Ascending aorta (tissue), 2 donors: Measurements from ENCODE around the gene SPIRE2. TPM values are rescaled to one million over a fixed set of nuclear protein-coding genes. Genes with fewer than 3 reads are reported as not detected.

ENCODE experiments used
- DNase-seq, 2 donors: peaks; one replicate each; pipeline ENCODE4 v3.0.0-alpha.2; 2019; ENCODE audit warnings: low spot score in 2 of 2
- H3K27ac ChIP-seq, 2 donors: fragments of 200-600 bp; sonication (generic); one replicate each; pipeline ENCODE4 v1.5.1; 2016 to 2017; ENCODE audit warnings: mild to moderate bottlenecking in 1 of 2
- H3K27me3 ChIP-seq: fragments of 200-600 bp; sonication (generic); one replicate; pipeline ENCODE4 v1.5.1; 2017
- H3K36me3 ChIP-seq, 2 donors: fragments of 200-600 bp; sonication (generic); one replicate each; pipeline ENCODE4 v1.5.1; 2016
- H3K4me1 ChIP-seq, 2 donors: fragments of 200-600 bp; sonication (generic); one replicate each; pipeline ENCODE4 v1.5.1; 2016 to 2017; ENCODE audit warnings: mild to moderate bottlenecking in 1 of 2
- H3K4me3 ChIP-seq, 2 donors: fragments of 200-600 bp; sonication (generic); one replicate each; pipeline ENCODE4 v1.5.1; 2016 to 2017; ENCODE audit warnings: mild to moderate bottlenecking in 1 of 2
- H3K9me3 ChIP-seq, 2 donors: fragments of 200-600 bp; sonication (generic); one replicate each; pipeline ENCODE4 v1.5.1; 2016
- intact Hi-C: fragments of 100-400 bp; cut with DNase I; formaldehyde crosslinking; loops from one replicate; pipeline ENCODE4 v1.15.1; 2023
- total RNA-seq: library from RNA; depleted of rRNA; stranded (reverse); fragments of >200 nt; gene quantifications from one replicate; pipeline ENCODE4 v1.1.0, GENCODE V29; 2016
- TF ChIP-seq, protein P1 (sequence below), 3 experiments: fragments of 200-600 bp in 2 of 3; fragments of 450-650 bp in 1 of 3; sonication (generic) in 2 of 3; IDR thresholded peaks; one replicate each; pipeline ENCODE4 v1.5.1; 2016 to 2019; ENCODE audit warnings: antibody characterized with exemption in 3 of 3, mild to moderate bottlenecking in 1 of 3, moderate library complexity in 1 of 3

The SPIRE2 gene
- total RNA-seq, 1 donor from 2014 or later: not detected

DNA sequence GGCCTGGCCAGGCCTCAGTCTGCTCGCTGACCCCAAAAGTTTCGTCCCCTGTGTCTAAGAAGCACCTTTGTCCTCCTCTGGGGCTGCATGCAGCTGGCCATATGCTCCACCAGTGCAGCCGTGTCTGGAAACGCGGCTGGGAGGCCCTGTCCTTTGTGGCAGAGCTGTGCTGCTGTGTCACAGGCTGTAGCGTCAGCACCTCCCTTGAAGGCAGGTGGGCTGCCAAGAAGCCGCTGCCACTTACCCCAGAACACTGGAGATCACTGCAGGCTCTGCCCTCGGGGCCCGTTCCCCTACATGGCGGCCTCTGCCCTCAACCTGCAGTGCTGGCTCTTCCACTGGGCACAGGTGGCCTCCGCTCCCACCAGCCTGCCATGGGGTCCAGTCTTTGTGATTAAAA, 74.7 kb downstream of the SPIRE2 start:
- Histone ChIP-seq H3K27ac (no peak overlapping the region), H3K4me3 (no peak overlapping the region), H3K36me3 (peaks cover 79% of the 10 kb centered on the region in 2 donors), H3K27me3 (no peaks in the 10 kb centered on the region), H3K4me1 (no peaks in the 10 kb centered on the region), H3K9me3 (no peaks in the 10 kb centered on the region)
- intact Hi-C loops: no loop called here
- TF ChIP-seq, protein P1, sequence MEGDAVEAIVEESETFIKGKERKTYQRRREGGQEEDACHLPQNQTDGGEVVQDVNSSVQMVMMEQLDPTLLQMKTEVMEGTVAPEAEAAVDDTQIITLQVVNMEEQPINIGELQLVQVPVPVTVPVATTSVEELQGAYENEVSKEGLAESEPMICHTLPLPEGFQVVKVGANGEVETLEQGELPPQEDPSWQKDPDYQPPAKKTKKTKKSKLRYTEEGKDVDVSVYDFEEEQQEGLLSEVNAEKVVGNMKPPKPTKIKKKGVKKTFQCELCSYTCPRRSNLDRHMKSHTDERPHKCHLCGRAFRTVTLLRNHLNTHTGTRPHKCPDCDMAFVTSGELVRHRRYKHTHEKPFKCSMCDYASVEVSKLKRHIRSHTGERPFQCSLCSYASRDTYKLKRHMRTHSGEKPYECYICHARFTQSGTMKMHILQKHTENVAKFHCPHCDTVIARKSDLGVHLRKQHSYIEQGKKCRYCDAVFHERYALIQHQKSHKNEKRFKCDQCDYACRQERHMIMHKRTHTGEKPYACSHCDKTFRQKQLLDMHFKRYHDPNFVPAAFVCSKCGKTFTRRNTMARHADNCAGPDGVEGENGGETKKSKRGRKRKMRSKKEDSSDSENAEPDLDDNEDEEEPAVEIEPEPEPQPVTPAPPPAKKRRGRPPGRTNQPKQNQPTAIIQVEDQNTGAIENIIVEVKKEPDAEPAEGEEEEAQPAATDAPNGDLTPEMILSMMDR (IDR thresholded peaks at IDR 0.05): no peak
- no peak for DNase-seq

DNA sequence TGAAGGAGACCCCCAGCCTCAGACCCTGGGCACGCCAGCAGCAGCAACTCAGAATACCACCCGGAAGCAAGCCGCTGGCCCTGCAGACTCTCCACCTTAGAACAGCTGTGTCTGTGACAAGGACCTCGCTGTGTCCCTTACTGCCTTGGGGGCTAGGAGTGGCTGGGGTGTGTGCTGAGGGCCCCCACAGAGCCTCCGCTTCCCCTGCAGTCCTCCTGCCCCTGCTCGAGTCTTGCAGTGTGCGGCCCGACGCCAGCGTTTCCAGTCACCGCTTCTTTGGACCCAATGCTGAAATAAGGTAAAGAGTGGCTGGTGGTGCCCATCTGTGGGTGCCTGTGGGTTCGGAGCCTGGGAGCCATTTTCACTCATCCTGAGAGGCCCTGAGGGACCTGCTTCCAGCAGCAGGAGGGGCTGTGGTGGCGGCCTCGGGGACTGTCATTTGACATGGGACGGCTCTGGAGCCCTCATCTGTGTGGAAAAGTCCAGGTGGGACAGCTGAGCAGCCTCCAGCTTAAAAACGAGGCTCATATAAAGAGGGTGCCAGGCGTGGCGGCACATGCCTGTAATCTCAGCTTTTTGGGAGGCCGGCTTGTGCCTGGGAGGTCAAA, 75.7 kb downstream of the SPIRE2 start:
- Histone ChIP-seq H3K27me3 (no peaks in the 10 kb centered on the region), H3K4me3 (no peak overlapping the region), H3K27ac (no peak overlapping the region), H3K4me1 (no peaks in the 10 kb centered on the region), H3K9me3 (no peaks in the 10 kb centered on the region), H3K36me3 (peaks cover 76 to 77% of the 10 kb centered on the region in 2 donors)
- TF ChIP-seq, protein P1 (IDR thresholded peaks at IDR 0.05): no peak
- DNase-seq: no peak
- intact Hi-C loops: no loop called here

- Histone ChIP-seq H3K9me3 (no peaks in the 10 kb centered on the region), H3K36me3 (peaks cover 74 to 76% of the 10 kb centered on the region in 2 donors), H3K27ac (no peak overlapping the region), H3K4me1 (no peaks in the 10 kb centered on the region), H3K4me3 (no peak overlapping the region), H3K27me3 (no peaks in the 10 kb centered on the region)
- intact Hi-C loops: no loop called here
- TF ChIP-seq, protein P1 (IDR thresholded peaks at IDR 0.05): no peak
- DNase-seq: no peak
Measured at GRCh38 chr16:89904606-89905510, 76.6 kb downstream of the SPIRE2 start.

DNA sequence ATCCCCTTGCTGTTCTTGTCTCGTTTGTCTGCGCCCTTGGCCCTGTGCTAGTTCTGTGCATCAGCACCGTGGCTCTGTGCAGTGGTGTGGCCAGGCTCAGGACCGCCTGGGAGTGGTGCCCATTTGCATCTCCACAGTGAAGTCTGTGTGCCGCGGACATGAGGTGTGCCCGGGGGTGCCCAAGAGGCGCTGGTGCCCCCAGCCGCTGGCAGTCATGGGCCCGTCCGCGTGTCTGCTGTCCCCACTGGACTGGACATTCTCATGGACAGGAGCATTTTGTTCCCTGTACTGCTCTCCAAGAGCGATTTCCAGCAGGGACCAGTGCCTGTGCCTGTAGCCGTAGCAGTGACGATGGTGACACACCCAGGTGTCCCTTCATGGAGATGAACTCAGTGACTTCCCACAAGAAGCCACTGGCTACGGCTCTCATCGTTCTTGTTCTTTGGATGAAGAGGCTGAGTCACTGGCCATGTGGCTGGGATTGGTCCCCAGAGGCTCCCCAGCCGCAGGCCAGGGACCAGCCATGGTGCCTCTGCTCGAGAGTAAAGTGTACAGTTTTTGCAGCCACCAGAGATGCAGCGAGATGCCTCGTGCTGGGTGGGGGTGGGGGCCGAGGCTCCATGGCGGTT, 77.3 kb downstream of the SPIRE2 start:
- Histone ChIP-seq H3K4me1 (no peaks in the 10 kb centered on the region), H3K4me3 (no peak overlapping the region), H3K27me3 (no peaks in the 10 kb centered on the region), H3K27ac (no peak overlapping the region), H3K36me3 (peaks cover 71 to 76% of the 10 kb centered on the region in 2 donors), H3K9me3 (no peaks in the 10 kb centered on the region)
- no peak for DNase-seq
- TF ChIP-seq, protein P1 (IDR thresholded peaks at IDR 0.05): no peak
- intact Hi-C loops: no loop called here

GRCh38 chr16:89906140-89907025, 78.1 kb downstream of the SPIRE2 start:
- intact Hi-C loops: no loop called here
- Histone ChIP-seq H3K27me3 (no peaks in the 10 kb centered on the region), H3K36me3 (peaks cover 72 to 77% of the 10 kb centered on the region in 2 donors), H3K9me3 (no peaks in the 10 kb centered on the region), H3K4me3 (no peak overlapping the region), H3K4me1 (no peaks in the 10 kb centered on the region), H3K27ac (no peak overlapping the region)
- DNase-seq: no peak
- TF ChIP-seq, protein P1 (IDR thresholded peaks at IDR 0.05): no peak
